PC-9 (cell line): ENCODE results near the gene MEF2C.

Experiments used
- CTCF ChIP-seq: fragments of 200-600 bp; sonication (generic); conservative IDR thresholded peaks from 2 replicates; pipeline ENCODE4 v1.6.1; 2017; ENCODE audit warnings: mixed run types, antibody characterized with exemption, mild to moderate bottlenecking, moderate library complexity
- EZH2 ChIP-seq: fragments of 200-600 bp; sonication (generic); IDR thresholded peaks from 2 replicates; pipeline ENCODE4 v1.8.0; 2017; ENCODE audit warnings: antibody characterized with exemption, low read depth

- TF ChIP-seq EZH2 (no peak), CTCF (no peak)
Measured at GRCh38 chr5:88838500-88838899, 44.5 kb downstream of the MEF2C start.
